Keratinocyte (primary cell): ENCODE results near the gene NME7. TPM values are rescaled to one million over a fixed set of nuclear protein-coding genes. Genes with fewer than 3 reads are reported as not detected.

Experiments
- DNase-seq: peaks from one replicate; pipeline ENCODE4 v3.0.0-alpha.2; 2011; ENCODE audit warnings: low read depth, missing footprints, low spot score
- FAIRE-seq: peaks from 2 replicates; lab custom pipeline; 2011; peaks lifted over from hg19 to GRCh38; lab: Jason Lieb, UNC
- H2AFZ ChIP-seq: 2 replicates; pipeline ENCODE4 v1.6.0; 2012; ENCODE audit warnings: low read length, control low read depth, inconsistent platforms; ENCODE audit not compliant: control insufficient read depth
- H3K27ac ChIP-seq: 2 replicates; pipeline ENCODE4 v1.5.1; 2011; ENCODE audit warnings: low read length; ENCODE audit not compliant: control insufficient read depth, insufficient read depth
- H3K27me3 ChIP-seq: 3 replicates; pipeline ENCODE4 v1.6.0; 2011; ENCODE audit warnings: low read length; ENCODE audit not compliant: control insufficient read depth, insufficient read depth; ENCODE audit errors: extremely low read depth
- H3K36me3 ChIP-seq, 2 experiments: 2 replicates in 1 of 2; 3 replicates in 1 of 2; pipeline ENCODE4 v1.5.1; 2011; ENCODE audit warnings: low read length in 2 of 2, mild to moderate bottlenecking in 1 of 2; ENCODE audit not compliant: control insufficient read depth in 2 of 2, insufficient read depth in 2 of 2; ENCODE audit errors: extremely low read depth in 1 of 2
- H3K4me1 ChIP-seq: 3 replicates; pipeline ENCODE4 v1.5.1; 2011; ENCODE audit warnings: low read length; ENCODE audit not compliant: control insufficient read depth, insufficient read depth; ENCODE audit errors: extremely low read depth
- H3K4me2 ChIP-seq: 3 replicates; pipeline ENCODE4 v1.6.0; 2011; ENCODE audit warnings: low read depth, low read length; ENCODE audit not compliant: control insufficient read depth, insufficient read depth; ENCODE audit errors: extremely low read depth
- H3K4me3 ChIP-seq, 3 experiments: fragments of 200-600 bp in 1 of 3; sonication (generic) in 1 of 3; 2 replicates in 2 of 3; 3 replicates in 1 of 3; pipeline ENCODE4 v1.5.1; 2011 to 2016; ENCODE audit warnings: low read length in 3 of 3, mild to moderate bottlenecking in 3 of 3, control low read depth in 2 of 3, inconsistent platforms in 1 of 3, low read depth in 1 of 3, mixed read lengths in 1 of 3, mixed run types in 1 of 3, moderate library complexity in 1 of 3; ENCODE audit not compliant: control insufficient read depth in 2 of 3, insufficient read depth in 2 of 3; ENCODE audit errors: extremely low read depth in 1 of 3
- H3K79me2 ChIP-seq: 2 replicates; pipeline ENCODE4 v1.6.0; 2012; ENCODE audit warnings: low read length; ENCODE audit not compliant: control insufficient read depth, insufficient read depth
- H3K9ac ChIP-seq: 3 replicates; pipeline ENCODE4 v1.6.0; 2011; ENCODE audit warnings: low read length; ENCODE audit not compliant: control insufficient read depth, insufficient read depth; ENCODE audit errors: extremely low read depth
- H3K9me1 ChIP-seq: 3 replicates; pipeline ENCODE4 v1.6.0; 2011; ENCODE audit warnings: low read length; ENCODE audit not compliant: control insufficient read depth, insufficient read depth; ENCODE audit errors: extremely low read depth
- H3K9me3 ChIP-seq: 2 replicates; pipeline ENCODE4 v1.5.1; 2012; ENCODE audit warnings: low read depth, low read length; ENCODE audit not compliant: control insufficient read depth
- H4K20me1 ChIP-seq: 3 replicates; pipeline ENCODE4 v1.6.0; 2011; ENCODE audit warnings: low read length; ENCODE audit not compliant: control insufficient read depth, insufficient read depth; ENCODE audit errors: extremely low read depth
- CTCF ChIP-seq, 3 experiments: IDR thresholded peaks in 1 of 3; conservative IDR thresholded peaks in 1 of 3; optimal IDR thresholded peaks in 1 of 3; 2 replicates in 2 of 3; 3 replicates in 1 of 3; pipeline versions ENCODE3 to v1.5.1; 2011; ENCODE audit warnings: low read length in 3 of 3, mild to moderate bottlenecking in 3 of 3, moderate library complexity in 2 of 3, control low read depth in 1 of 3, inconsistent platforms in 1 of 3; ENCODE audit not compliant: insufficient read depth in 2 of 3; ENCODE audit errors: extremely low read depth in 1 of 3
- EZH2 ChIP-seq: IDR thresholded peaks from one replicate; pipeline ENCODE4 v1.6.1; 2012; ENCODE audit warnings: inconsistent platforms, mild to moderate bottlenecking, low read length, moderate library complexity
- dilution Hi-C: fragments of 300-500 bp; cut with MboI; formaldehyde crosslinking; loops from one replicate; pipeline ENCODE4 v1.7.0; 2020; ENCODE audit warnings: low sequenced_read_pairs; ENCODE audit not compliant: extremely low pct_ligation_motif_present
- polyA plus RNA-seq, 5 experiments: library from polyadenylated mRNA; depleted of rRNA in 3 of 5; stranded (reverse) in 3 of 5; stranded (forward) in 1 of 5; unstranded in 1 of 5; fragments of >200 nt; gene quantifications; 1 replicate in 1 of 5; 2 replicates in 3 of 5; 3 replicates in 1 of 5; pipeline versions ENCODE4 v1.2.1 to v1.2.3, GENCODE V29; 2011 to 2012; ENCODE audit warnings: missing spikeins in 2 of 5, low read depth in 1 of 5, low replicate concordance in 1 of 5

Gene NME7
- polyA plus RNA-seq, 1 donor (not counting 4 experiments of a cell fraction or from before 2014, with no cell fraction given) = 52.9 TPM

GRCh38 chr1:169305948-169306347, 61.6 kb downstream of the NME7 start:
- Histone ChIP-seq H4K20me1 (no peaks in the 10 kb centered on the region), H3K4me2 (no peak overlapping the region), H3K9me1 (no peaks in the 10 kb centered on the region), H3K4me1 (no peaks in the 10 kb centered on the region), H3K9ac (no peak overlapping the region), H3K36me3 (peaks cover 0 to 4% of the 10 kb centered on the region in 2 experiments), H2AFZ (no peak overlapping the region), H3K4me3 (no peak overlapping the region), H3K9me3 (no peaks in the 10 kb centered on the region), H3K27ac (no peak overlapping the region), H3K27me3 (no peaks in the 10 kb centered on the region), H3K79me2 (no peaks in the 10 kb centered on the region)
- dilution Hi-C loops = no loop called here
- FAIRE-seq = no peak
- no peak for TF ChIP-seq EZH2
- no peak for DNase-seq

GRCh38 chr1:169305356-169305755, 62.2 kb downstream of the NME7 start:
- Histone ChIP-seq H3K9me3 (no peaks in the 10 kb centered on the region), H3K36me3 (peaks cover 0 to 4% of the 10 kb centered on the region in 2 experiments), H3K27ac (no peak overlapping the region), H4K20me1 (no peaks in the 10 kb centered on the region), H3K4me3 (no peak overlapping the region), H3K4me1 (no peaks in the 10 kb centered on the region), H3K27me3 (no peaks in the 10 kb centered on the region), H3K9ac (no peak overlapping the region), H3K4me2 (no peak overlapping the region), H2AFZ (no peak overlapping the region), H3K79me2 (no peaks in the 10 kb centered on the region), H3K9me1 (no peaks in the 10 kb centered on the region)
- TF ChIP-seq CTCF (optimal IDR thresholded peaks at IDR 0.05 in 1 of 3, IDR thresholded peaks at IDR 0.05 in 1 of 3, conservative IDR thresholded peaks at IDR 0.05 in 1 of 3; ENCODE audit: extremely low read depth in 1 of 3, insufficient read depth in 2 of 3, low read length in 3 of 3) (no peak), EZH2 (no peak)
- dilution Hi-C loops = no loop called here
- FAIRE-seq (no peak), DNase-seq (no peak)

- no peaks in the 10 kb centered on the region for H3K4me1 ChIP-seq
- H2AFZ ChIP-seq = no peak overlapping the region
- no peaks in the 10 kb centered on the region for H3K9me1 ChIP-seq
- H3K4me2 ChIP-seq = no peak overlapping the region
- H3K27me3 ChIP-seq = no peaks in the 10 kb centered on the region
- no peaks in the 10 kb centered on the region for H3K9me3 ChIP-seq
- no peaks in the 10 kb centered on the region for H4K20me1 ChIP-seq
- no peak overlapping the region for H3K4me3 ChIP-seq
- TF ChIP-seq EZH2 = no peak
- TF ChIP-seq CTCF (optimal IDR thresholded peaks at IDR 0.05 in 1 of 3, IDR thresholded peaks at IDR 0.05 in 1 of 3, conservative IDR thresholded peaks at IDR 0.05 in 1 of 3; ENCODE audit: extremely low read depth in 1 of 3, insufficient read depth in 2 of 3, low read length in 3 of 3) = no peak
- no peak overlapping the region for H3K27ac ChIP-seq
- no peak for FAIRE-seq
- no peaks in the 10 kb centered on the region for H3K79me2 ChIP-seq
- no peak overlapping the region for H3K9ac ChIP-seq
- dilution Hi-C loops = no loop called here
- H3K36me3 ChIP-seq = no peaks in the 10 kb centered on the region
- no peak for DNase-seq
Measured at GRCh38 chr1:169300854-169301253, 66.7 kb downstream of the NME7 start.
